T47D (cell line): ENCODE measurements around the gene CEP170.
"Not testable (repeated sequence)": the region's sequence is repeated elsewhere in the genome, so short reads cannot be mapped to it uniquely, and the experiment has no call there.

Experiments
- DNase-seq, 2 experiments: peaks; one replicate each; pipeline versions ENCODE4 v3.0.0 to v3.0.0-alpha.2; 2011 to 2012; ENCODE audit warnings: low read depth in 1 of 2, low spot score in 1 of 2
- JUND ChIP-seq: IDR thresholded peaks from 2 replicates; pipeline ENCODE4 v1.6.1; 2012; ENCODE audit warnings: low read depth
- in situ Hi-C: cut with HindIII; loops from 2 replicates; pipeline ENCODE4 v1.10.0; 2016; ENCODE audit warnings: low sequenced_read_pairs, low pct_unique_long_range_greater_than_20kb

The CEP170 gene

GRCh38 chr1:243197524-243197923, 57.6 kb downstream of the CEP170 start:
- in situ Hi-C loops, DNase-seq: not testable (repeated sequence)

DNA sequence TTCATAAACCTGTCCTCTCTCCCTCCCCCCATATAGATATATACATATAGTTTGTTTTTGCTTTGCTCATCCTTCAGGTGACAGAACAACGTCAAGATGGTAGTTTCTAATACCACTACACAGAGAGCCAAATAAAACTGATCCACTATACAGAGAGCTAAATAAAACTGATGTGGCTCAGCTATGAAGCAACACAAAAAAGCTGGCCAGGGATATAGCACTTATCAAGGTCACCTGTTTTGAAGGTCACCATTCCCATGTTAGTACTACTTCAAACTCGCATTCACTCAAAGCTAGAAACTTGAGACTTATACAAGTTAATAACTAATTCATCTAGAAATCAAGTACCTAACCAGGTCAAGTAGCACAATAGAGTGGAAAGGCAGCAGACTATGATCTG, 61.8 kb downstream of the CEP170 start:
- DNase-seq, in situ Hi-C loops: not testable (repeated sequence)

DNA sequence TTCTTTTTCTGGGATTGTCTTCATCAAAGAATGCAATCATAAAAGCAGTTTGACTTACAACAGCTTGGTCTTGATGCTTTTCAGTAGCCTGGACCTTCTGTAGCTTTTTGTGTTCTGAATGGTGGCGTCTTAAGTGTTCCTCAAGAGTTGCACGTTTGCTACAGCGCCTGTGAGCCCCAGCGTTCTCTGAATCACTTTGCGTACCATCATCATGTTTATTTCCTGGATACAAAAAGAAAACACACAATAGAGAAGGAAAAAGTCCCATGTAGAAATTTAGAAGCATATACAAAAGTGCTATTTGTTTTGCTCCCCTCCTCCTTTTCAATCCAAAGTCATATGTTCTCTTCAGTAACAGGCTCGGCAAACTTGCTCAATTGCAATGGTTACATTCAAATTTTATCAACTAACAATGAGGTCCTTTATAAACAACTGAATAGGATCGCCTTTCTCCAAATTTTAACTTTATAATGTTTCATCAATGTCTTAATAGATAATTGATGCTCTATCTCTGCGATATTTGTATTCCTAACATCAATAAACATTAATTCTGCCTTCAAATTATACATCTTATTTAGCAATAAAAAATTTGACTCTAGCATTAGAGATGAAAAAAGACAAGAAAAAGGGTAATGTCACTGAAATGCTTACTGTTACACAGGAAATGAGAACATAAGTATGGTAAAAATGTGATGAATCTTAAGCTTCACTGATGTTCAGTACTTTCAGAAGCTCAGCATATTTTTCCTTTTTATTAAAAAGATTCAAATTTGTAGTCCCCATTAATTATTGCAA, 68.7 kb downstream of the CEP170 start:
- in situ Hi-C loops, DNase-seq: not testable (repeated sequence)

DNA sequence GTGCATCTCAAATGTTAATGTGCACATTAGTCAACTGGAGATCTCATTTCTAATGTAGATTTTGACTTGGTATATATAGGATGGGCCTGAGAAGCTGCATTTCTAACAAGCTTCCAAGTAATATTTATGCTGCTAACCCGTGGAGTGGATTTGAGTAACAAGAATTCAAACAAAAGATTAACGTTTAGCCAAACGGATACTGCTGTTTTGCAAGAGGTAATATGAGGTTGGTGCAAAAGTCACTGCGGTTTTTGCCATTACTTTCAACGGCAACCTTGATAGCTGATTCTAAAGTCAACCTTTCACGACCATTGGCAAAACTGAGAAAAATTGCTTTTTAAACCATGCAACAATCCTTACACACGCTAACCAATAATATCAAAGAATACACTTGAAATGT, 70.3 kb downstream of the CEP170 start:
- in situ Hi-C loops, DNase-seq: not testable (repeated sequence)

DNA sequence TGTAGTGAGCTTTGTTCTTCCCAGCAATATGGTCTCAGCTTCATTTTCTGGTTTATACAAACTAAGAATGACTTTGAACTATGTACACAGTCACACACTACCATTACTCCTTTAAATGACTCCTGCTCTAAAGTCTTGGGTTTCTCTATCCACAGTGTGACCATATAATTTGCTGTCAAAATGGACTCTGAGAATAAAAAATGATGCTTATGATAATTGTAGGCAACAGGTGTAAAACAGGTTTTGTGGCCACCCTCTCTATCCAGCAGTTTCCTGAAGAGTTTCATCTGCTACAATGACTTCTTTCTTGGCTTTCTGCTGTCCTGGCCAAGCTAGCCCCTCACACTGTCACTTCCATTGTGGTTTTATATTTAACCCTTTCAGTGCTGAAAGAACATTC, 71.4 kb downstream of the CEP170 start:
- in situ Hi-C loops, DNase-seq: not testable (repeated sequence)

DNA sequence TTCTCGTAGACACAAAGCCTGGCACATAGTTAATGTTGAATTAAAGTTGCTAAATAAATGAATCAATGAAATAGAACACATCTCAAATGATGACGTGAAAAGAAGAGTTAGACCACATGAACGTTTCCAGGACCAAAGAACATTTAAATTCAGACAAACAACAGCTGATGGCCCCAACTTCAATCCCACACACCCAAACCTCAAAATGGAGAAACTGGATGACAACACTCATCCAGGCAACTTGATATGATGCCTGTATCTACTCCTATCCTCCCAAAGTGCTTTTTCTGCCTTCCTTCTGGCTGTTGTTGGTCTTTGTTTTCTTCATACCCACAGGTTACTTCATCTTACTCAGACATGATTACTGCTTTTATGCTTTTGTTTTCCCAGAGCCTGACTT, 71.9 kb downstream of the CEP170 start:
- DNase-seq, in situ Hi-C loops: not testable (repeated sequence)

DNA sequence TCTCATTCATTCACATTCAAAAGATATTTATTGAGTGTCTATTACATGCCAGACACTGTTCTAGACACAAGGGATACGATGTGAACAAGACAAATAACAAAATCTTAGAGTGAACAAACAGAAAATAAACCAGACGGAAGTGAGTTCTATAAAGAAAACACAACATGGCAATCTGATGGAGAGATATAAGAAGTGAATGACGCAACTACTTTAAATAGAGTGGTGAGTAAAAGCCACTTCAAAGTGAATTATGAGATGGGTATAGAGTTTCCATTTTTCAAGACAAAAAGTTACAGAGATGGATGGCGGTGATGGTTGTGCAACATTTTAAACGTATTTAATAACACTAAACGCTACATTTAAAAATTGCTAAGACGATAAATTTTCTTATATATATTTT, 75.4 kb downstream of the CEP170 start:
- in situ Hi-C loops = no loop called here
- peak in 1 of 2 experiments; percentile 18 for DNase-seq
- TF ChIP-seq JUND = no peak

GRCh38 chr1:243177792-243178191, 77.3 kb downstream of the CEP170 start:
- DNase-seq, in situ Hi-C loops: not testable (repeated sequence)

GRCh38 chr1:243173758-243174369, 81.2 kb downstream of the CEP170 start:
- DNase-seq, in situ Hi-C loops: not testable (repeated sequence)

DNA sequence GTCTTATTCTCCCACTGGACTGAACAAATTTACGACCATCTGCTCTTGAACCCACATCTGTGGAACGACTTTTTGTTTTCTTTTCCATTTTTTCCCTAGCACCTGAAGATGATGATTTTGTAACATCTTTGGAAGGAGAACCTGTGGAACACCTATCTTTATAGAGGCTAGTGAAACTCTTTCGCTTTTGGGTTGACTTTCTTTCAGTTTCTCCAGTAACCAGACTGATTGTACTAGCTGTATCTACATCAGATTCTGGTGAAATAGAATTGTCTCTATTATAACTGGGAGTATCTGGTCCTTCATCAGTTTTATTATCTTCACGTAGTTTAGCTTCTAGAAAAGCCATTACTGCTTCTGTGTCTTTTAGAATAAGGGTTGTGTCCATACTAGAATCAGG, 90.2 kb downstream of the CEP170 start:
- in situ Hi-C loops, DNase-seq: not testable (repeated sequence)

GRCh38 chr1:243150906-243151305, 104.2 kb downstream of the CEP170 start:
- DNase-seq, in situ Hi-C loops: not testable (repeated sequence)

DNA sequence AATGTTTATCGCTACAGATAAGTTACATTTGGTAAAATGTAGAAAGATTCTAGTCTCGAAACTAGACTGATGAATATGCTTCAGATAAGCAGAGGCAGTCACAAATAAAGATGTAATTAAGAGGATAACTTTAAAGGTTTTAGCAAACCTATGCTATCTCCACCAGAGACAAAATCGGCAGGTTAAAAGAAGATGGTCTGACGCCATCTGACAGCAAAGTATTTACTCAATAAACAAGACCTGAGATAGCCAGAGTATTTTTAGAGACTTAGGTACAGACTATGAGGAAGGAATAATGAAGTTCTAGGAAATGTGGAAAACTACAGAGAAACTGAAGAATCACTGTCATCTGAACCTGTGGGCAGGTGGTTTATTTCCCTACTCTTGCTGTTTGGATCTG, 106.0 kb downstream of the CEP170 start:
- in situ Hi-C loops = not testable (repeated sequence)

GRCh38 chr1:243147351-243147750, 107.7 kb downstream of the CEP170 start:
- DNase-seq, in situ Hi-C loops: not testable (repeated sequence)

More for the DNA sequence above, 106.0 kb downstream of the CEP170 start:
- DNase-seq = not testable (repeated sequence)

DNA sequence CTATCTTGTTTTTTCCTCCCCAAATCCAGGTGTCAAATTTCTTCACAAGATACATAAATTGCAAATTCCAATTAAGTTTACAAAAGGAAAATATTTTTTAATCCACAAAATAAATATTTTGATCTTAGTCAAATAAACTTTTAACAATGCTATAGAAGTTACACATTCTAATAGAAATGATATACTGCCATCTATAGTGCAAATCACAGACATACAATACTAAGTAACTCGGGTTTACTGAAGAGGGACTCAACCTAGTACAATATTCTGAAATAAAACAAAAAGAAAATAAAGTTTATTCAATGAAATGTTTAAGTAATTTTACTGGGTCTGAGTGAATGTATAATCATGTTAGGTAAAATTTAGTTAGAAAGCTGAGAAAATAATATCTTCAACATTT, 114.6 kb downstream of the CEP170 start:
- in situ Hi-C loops = not testable (repeated sequence)
- peak in 1 of 2 experiments; percentile 3 for DNase-seq

- in situ Hi-C loops, DNase-seq: not testable (repeated sequence)
These were observed 132.1 kb downstream of the CEP170 start for GRCh38 chr1:243122876-243123409.

- DNase-seq, in situ Hi-C loops: not testable (repeated sequence)
These were observed 133.1 kb downstream of the CEP170 start for GRCh38 chr1:243121939-243122338.

DNA sequence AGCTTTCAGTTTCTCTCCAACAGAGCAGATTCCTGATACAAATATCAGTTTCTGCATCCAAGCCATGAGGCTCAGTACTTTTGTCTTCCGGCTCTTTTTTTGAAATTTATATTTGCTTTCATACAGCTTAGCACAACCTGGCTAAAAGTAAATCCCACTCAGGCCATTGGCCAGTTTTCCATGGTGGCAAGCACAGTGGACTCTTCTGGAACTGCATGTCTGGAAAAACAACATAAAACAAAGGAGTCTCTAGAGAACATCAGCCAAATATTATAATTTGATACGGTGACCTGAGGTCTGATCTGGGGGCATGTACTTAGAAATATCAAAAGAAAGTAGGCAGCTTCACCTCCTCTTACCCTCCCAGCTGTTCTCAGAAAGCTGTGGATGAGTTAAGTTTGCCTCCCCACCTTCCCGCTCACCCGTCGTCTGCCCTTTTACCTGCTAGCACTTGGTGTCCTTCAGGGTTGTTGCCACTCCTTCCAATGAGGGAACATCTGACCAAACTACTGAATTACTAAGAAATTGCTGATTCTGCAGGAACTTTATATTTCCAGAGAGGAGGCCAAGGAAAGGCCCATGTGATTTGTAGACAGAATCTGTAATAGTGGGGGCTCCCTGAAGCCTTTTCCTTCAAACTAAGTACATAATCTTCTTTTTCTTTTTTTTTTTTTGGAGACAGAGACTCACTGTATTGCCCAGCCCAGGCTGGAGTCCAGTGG, 136.3 kb downstream of the CEP170 start:
- DNase-seq, in situ Hi-C loops: not testable (repeated sequence)

DNA sequence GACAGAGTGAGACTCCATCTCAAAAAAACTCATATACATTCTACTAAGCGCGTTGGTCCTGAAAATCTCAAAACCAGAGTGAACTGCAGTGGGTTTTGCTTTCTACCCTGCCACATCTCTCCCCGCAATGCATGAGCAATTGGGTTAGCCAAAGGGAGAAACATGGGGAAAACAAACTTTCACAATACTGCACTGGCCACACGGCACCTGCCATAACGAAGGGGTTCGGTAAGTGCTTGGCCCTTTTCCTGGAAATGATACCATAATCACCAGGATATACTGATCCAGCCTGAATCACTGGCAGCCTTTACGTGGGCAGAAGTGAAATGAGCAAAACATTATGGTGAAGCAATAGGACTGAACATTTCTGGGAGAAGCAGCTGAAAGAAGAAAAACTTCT, 138.9 kb downstream of the CEP170 start:
- DNase-seq, in situ Hi-C loops: not testable (repeated sequence)
